GM12892 (cell line): Measurements from ENCODE around the gene DHODH.

ENCODE experiments used
- POLR2A ChIP-seq: IDR thresholded peaks from 2 replicates; pipeline ENCODE4 v1.6.1; 2011; ENCODE audit warnings: low read depth, low read length, control low read depth
- POLR2AphosphoS5 ChIP-seq: IDR thresholded peaks from 2 replicates; pipeline ENCODE4 v1.6.1; 2011; ENCODE audit warnings: low read depth, low read length, control low read depth

DNA sequence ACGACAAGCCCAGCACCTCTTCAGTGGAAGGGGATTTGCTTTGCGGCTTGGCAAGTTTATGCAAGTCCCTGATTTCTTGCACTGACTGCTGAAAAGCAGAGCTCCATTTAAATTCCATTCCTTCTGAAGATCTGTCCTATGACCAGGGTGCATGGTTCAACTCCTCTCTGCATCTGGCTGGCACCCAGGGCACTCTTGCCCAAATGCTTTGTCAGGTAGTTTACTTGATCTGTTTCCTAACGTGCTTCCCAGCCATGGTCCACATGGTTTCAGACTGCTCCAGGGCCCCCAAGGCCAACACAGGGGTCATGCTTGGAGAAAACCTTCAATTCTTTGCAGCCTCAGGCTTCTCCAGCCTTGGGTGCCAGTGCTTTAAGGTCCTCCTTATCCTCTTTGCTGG lies 34.5 kb downstream of the DHODH start:
- TF ChIP-seq POLR2A, result no peak
- no peak for TF ChIP-seq POLR2AphosphoS5
